GM12892 (cell line): ENCODE measurements around the gene TBXAS1.

Experiments
- POLR2A ChIP-seq: IDR thresholded peaks from 2 replicates; pipeline ENCODE4 v1.6.1; 2011; ENCODE audit warnings: low read depth, low read length, control low read depth
- POLR2AphosphoS5 ChIP-seq: IDR thresholded peaks from 2 replicates; pipeline ENCODE4 v1.6.1; 2011; ENCODE audit warnings: low read depth, low read length, control low read depth
- TAF1 ChIP-seq: IDR thresholded peaks from 2 replicates; pipeline ENCODE4 v1.6.1; 2011; ENCODE audit warnings: low read depth, mild to moderate bottlenecking, control low read depth, low read length, borderline replicate concordance

DNA sequence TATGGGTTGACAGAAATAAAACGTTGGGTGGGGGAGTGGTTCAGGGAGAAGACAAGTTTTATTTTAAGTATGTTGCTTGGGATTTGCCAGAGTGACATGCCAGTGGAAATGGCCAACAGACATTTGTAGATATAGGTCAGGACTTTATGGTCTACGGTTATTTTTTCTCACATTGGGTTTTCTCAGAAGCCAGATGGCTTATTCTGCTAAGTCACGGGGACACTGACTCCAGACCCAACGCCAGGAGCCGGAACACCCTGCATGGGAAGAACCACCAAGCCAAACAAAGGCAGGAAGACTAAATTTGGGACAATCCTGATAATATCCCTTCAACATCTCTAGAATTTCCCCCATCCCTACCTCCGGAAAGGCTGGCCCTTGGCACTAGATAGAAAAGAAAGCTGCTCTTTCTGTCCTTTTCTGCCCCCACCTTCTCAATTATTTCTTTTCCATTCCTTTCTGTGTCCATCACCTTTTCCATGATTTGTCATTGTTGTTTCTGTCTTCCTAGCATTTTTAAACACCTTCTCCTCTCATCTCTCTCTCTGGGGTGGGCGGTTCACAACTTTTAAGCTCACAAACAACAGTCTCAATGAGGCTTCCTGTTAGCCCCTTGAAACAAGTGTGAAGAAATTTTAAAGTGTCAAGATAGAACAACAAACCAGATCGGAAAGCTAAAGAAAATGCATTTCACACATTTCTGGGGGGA is 44.7 kb downstream of the TBXAS1 start:
- TF ChIP-seq TAF1 (no peak), POLR2AphosphoS5 (no peak), POLR2A (no peak)
